H9 (cell line): ENCODE data around the gene AGT. TPM values are rescaled to one million over a fixed set of nuclear protein-coding genes. Genes with fewer than 3 reads are reported as not detected.

Source experiments
- DNase-seq: peaks from one replicate; pipeline ENCODE4 v3.0.0-alpha.2; 2017
- H2AFZ ChIP-seq: one replicate; pipeline ENCODE4 v1.6.1; 2013; ENCODE audit warnings: mild to moderate bottlenecking, low read length, control low read depth, moderate library complexity
- H2AK5ac ChIP-seq: 2 replicates; pipeline ENCODE4 v1.6.1; 2013; ENCODE audit warnings: low read length, control low read depth, mixed read lengths; ENCODE audit not compliant: insufficient read length
- H2BK120ac ChIP-seq: one replicate; pipeline ENCODE4 v1.6.1; 2013; ENCODE audit warnings: low read depth, mild to moderate bottlenecking, low read length, control low read depth, inconsistent platforms; ENCODE audit not compliant: poor library complexity, severe bottlenecking
- H2BK12ac ChIP-seq: 2 replicates; pipeline ENCODE4 v1.6.1; 2013; ENCODE audit warnings: low read length, control low read depth, mixed read lengths, low read depth; ENCODE audit not compliant: insufficient read length
- H2BK15ac ChIP-seq: 2 replicates; pipeline ENCODE4 v1.6.1; 2013; ENCODE audit warnings: low read depth, low read length, control low read depth
- H2BK20ac ChIP-seq: one replicate; pipeline ENCODE4 v1.6.1; 2013; ENCODE audit warnings: low read depth, mild to moderate bottlenecking, low read length, control low read depth, inconsistent platforms; ENCODE audit not compliant: poor library complexity, severe bottlenecking
- H2BK5ac ChIP-seq: 2 replicates; pipeline ENCODE4 v1.6.1; 2013; ENCODE audit warnings: low read length, control low read depth, mixed read lengths; ENCODE audit not compliant: insufficient read length
- H3K14ac ChIP-seq: 2 replicates; pipeline ENCODE4 v1.6.1; 2013; ENCODE audit warnings: low read length, control low read depth; ENCODE audit not compliant: insufficient read depth
- H3K18ac ChIP-seq: 2 replicates; pipeline ENCODE4 v1.6.1; 2013; ENCODE audit warnings: low read depth, mild to moderate bottlenecking, mixed read lengths, low read length, control low read depth; ENCODE audit not compliant: insufficient read length
- H3K23ac ChIP-seq: 2 replicates; pipeline ENCODE4 v1.6.1; 2013; ENCODE audit warnings: low read length, control low read depth, mixed read lengths, low read depth; ENCODE audit not compliant: insufficient read length
- H3K23me2 ChIP-seq: 2 replicates; pipeline ENCODE4 v1.6.1; 2013; ENCODE audit warnings: low read depth, mild to moderate bottlenecking, mixed read lengths, low read length, control low read depth; ENCODE audit not compliant: insufficient read length, poor library complexity, severe bottlenecking
- H3K27ac ChIP-seq: 2 replicates; pipeline ENCODE4 v1.5.1; 2013; ENCODE audit warnings: low read length, control low read depth, mixed read lengths, low read depth; ENCODE audit not compliant: insufficient read length
- H3K27me3 ChIP-seq: 2 replicates; pipeline ENCODE4 v1.6.1; 2013; ENCODE audit warnings: low read length, control low read depth, inconsistent platforms; ENCODE audit not compliant: insufficient read depth
- H3K4ac ChIP-seq: 2 replicates; pipeline ENCODE4 v1.6.1; 2013; ENCODE audit warnings: low read depth, mild to moderate bottlenecking, control low read depth, inconsistent platforms, low read length, moderate library complexity
- H3K4me1 ChIP-seq: 2 replicates; pipeline ENCODE4 v1.6.1; 2013; ENCODE audit warnings: low read length, control low read depth, inconsistent platforms; ENCODE audit not compliant: insufficient read depth
- H3K4me2 ChIP-seq: 2 replicates; pipeline ENCODE4 v1.6.1; 2013; ENCODE audit warnings: low read length, control low read depth, mixed read lengths; ENCODE audit not compliant: insufficient read length, insufficient read depth
- H3K56ac ChIP-seq: 2 replicates; pipeline ENCODE4 v1.6.1; 2013; ENCODE audit warnings: low read depth, mild to moderate bottlenecking, mixed read lengths, low read length, control low read depth; ENCODE audit not compliant: insufficient read length
- H3K79me1 ChIP-seq: 2 replicates; pipeline ENCODE4 v1.6.1; 2013; ENCODE audit warnings: low read depth, mild to moderate bottlenecking, moderate library complexity, low read length, control low read depth, inconsistent platforms; ENCODE audit not compliant: insufficient read depth, poor library complexity, severe bottlenecking
- H3K79me2 ChIP-seq: 2 replicates; pipeline ENCODE4 v1.6.1; 2013; ENCODE audit warnings: low read length, control low read depth, inconsistent platforms; ENCODE audit not compliant: insufficient read depth
- H3K9ac ChIP-seq: 2 replicates; pipeline ENCODE4 v1.6.1; 2013; ENCODE audit warnings: low read length, control low read depth, mixed read lengths; ENCODE audit not compliant: insufficient read length; ENCODE audit errors: extremely low read depth
- H3K9me3 ChIP-seq: one replicate; pipeline ENCODE4 v1.6.1; 2013; ENCODE audit warnings: low read depth, low read length, inconsistent platforms; ENCODE audit not compliant: control insufficient read depth
- H3T11ph ChIP-seq: one replicate; pipeline ENCODE4 v1.6.1; 2013; ENCODE audit warnings: mild to moderate bottlenecking, low read length, control low read depth, inconsistent platforms
- H4K20me1 ChIP-seq: one replicate; pipeline ENCODE4 v1.6.1; 2013; ENCODE audit not compliant: control insufficient read depth, insufficient read length, insufficient read depth
- H4K5ac ChIP-seq: 2 replicates; pipeline ENCODE4 v1.6.1; 2013; ENCODE audit warnings: low read depth, mild to moderate bottlenecking, mixed read lengths, low read length, control low read depth; ENCODE audit not compliant: insufficient read length
- H4K8ac ChIP-seq: replicated peaks from 2 replicates; pipeline ENCODE4 v1.6.1; 2013; ENCODE audit warnings: low read length, control low read depth, mixed read lengths, low read depth; ENCODE audit not compliant: insufficient read length
- H4K91ac ChIP-seq: 2 replicates; pipeline ENCODE4 v1.6.1; 2013; ENCODE audit warnings: low read depth, mild to moderate bottlenecking, moderate library complexity, mixed read lengths, low read length, control low read depth; ENCODE audit not compliant: insufficient read length
- H3K27ac Mint-ChIP-seq, 3 experiments: 2 replicates in 2 of 3; 3 replicates in 1 of 3; pipeline ENCODE4 v1.8.0; 2020 to 2021; ENCODE audit warnings: mixed read lengths in 3 of 3, mild to moderate bottlenecking in 1 of 3, moderate library complexity in 1 of 3
- H3K27me3 Mint-ChIP-seq: 2 replicates; pipeline ENCODE4 v1.8.0; 2021; ENCODE audit warnings: low read depth, mild to moderate bottlenecking, moderate library complexity, mixed read lengths
- H3K36me3 Mint-ChIP-seq, 3 experiments: 2 replicates in 2 of 3; 3 replicates in 1 of 3; pipeline ENCODE4 v1.8.0; 2020 to 2021; ENCODE audit warnings: low read depth in 3 of 3, mixed read lengths in 3 of 3; ENCODE audit not compliant: insufficient read depth in 1 of 3
- H3K4me1 Mint-ChIP-seq, 2 experiments: 2 replicates each; pipeline ENCODE4 v1.8.0; 2020; ENCODE audit warnings: mixed read lengths in 2 of 2
- H3K4me3 Mint-ChIP-seq, 2 experiments: 2 replicates in 1 of 2; 3 replicates in 1 of 2; pipeline ENCODE4 v1.8.0; 2020 to 2021; ENCODE audit warnings: mild to moderate bottlenecking in 2 of 2, mixed read lengths in 2 of 2, moderate library complexity in 1 of 2
- H3K9me3 Mint-ChIP-seq, 2 experiments: 2 replicates in 1 of 2; 3 replicates in 1 of 2; pipeline ENCODE4 v1.8.0; 2020; ENCODE audit warnings: mild to moderate bottlenecking in 2 of 2, mixed read lengths in 2 of 2, moderate library complexity in 1 of 2
- CTCF ChIP-seq: fragments of 200-600 bp; sonication (generic); conservative IDR thresholded peaks from 3 replicates; pipeline ENCODE4 v1.8.0; 2021; ENCODE audit warnings: antibody characterized with exemption, mild to moderate bottlenecking
- WGBS: extraction: QIAGEN DNeasy Blood & Tissue Kit; methylation state at CpG from one replicate; pipeline ENCODE4 v1.1.7; 2013; ENCODE audit warnings: missing lambda C conversion rate, low lambda C conversion rate, mixed read lengths; ENCODE audit not compliant: insufficient read length; ENCODE audit errors: extremely low coverage; 5-methylcytosine and 5-hydroxymethylcytosine counted together
- total RNA-seq: library from RNA; stranded (reverse); gene quantifications from 2 replicates; pipeline ENCODE4 v1.2.1, GENCODE V29; 2021

AGT gene
- total RNA-seq, 1 experiment from 2014 or later = not detected

- no peak overlapping the region for H3K27ac ChIP-seq
- H3K4me1 Mint-ChIP-seq = peaks cover 20 to 35% of the 10 kb centered on the region in 2 experiments
- no CpG with 5 or more reads among the region's 3 CpGs for WGBS
Measured at GRCh38 chr1:230745071-230745470, 31.1 kb upstream of the AGT start.

More at GRCh38 chr1:230745071-230745470, 31.1 kb upstream of the AGT start:
- Histone ChIP-seq H3K4me2 (no peak overlapping the region), H2BK15ac (no peak overlapping the region), H4K5ac (no peak overlapping the region), H3T11ph (no peak overlapping the region), H2BK120ac (no peak overlapping the region), H3K27me3 (no peaks in the 10 kb centered on the region), H4K20me1 (no peaks in the 10 kb centered on the region), H3K23me2 (no peaks in the 10 kb centered on the region), H3K79me1 (no peaks in the 10 kb centered on the region), H3K56ac (no peak overlapping the region), H2AFZ (no peak overlapping the region), H3K4me1 (no peaks in the 10 kb centered on the region; the same call in 1 of the 2 replicates), H2BK12ac (no peak overlapping the region), H3K14ac (no peak overlapping the region), H3K79me2 (no peaks in the 10 kb centered on the region), H3K4ac (no peak overlapping the region), H2AK5ac (no peak overlapping the region), H3K18ac (no peak overlapping the region), H3K23ac (no peak overlapping the region), H4K91ac (no peak overlapping the region), H4K8ac (no peak overlapping the region), H3K9ac (no peak overlapping the region), H2BK20ac (no peak overlapping the region), H3K9me3 (no peaks in the 10 kb centered on the region), H2BK5ac (no peak overlapping the region)
- no peaks in the 10 kb centered on the region; a peak in 1 of 7 replicates for H3K36me3 Mint-ChIP-seq
- DNase-seq = no peak
- H3K27ac Mint-ChIP-seq = no peak overlapping the region
- no peaks in the 10 kb centered on the region; a peak in 1 of 5 replicates for H3K9me3 Mint-ChIP-seq
- TF ChIP-seq CTCF = no peak
- H3K27me3 Mint-ChIP-seq = peaks cover 8% of the 10 kb centered on the region
- H3K4me3 Mint-ChIP-seq = no peak overlapping the region
